ENCODE results near the gene GALC.

GALC gene

DNA sequence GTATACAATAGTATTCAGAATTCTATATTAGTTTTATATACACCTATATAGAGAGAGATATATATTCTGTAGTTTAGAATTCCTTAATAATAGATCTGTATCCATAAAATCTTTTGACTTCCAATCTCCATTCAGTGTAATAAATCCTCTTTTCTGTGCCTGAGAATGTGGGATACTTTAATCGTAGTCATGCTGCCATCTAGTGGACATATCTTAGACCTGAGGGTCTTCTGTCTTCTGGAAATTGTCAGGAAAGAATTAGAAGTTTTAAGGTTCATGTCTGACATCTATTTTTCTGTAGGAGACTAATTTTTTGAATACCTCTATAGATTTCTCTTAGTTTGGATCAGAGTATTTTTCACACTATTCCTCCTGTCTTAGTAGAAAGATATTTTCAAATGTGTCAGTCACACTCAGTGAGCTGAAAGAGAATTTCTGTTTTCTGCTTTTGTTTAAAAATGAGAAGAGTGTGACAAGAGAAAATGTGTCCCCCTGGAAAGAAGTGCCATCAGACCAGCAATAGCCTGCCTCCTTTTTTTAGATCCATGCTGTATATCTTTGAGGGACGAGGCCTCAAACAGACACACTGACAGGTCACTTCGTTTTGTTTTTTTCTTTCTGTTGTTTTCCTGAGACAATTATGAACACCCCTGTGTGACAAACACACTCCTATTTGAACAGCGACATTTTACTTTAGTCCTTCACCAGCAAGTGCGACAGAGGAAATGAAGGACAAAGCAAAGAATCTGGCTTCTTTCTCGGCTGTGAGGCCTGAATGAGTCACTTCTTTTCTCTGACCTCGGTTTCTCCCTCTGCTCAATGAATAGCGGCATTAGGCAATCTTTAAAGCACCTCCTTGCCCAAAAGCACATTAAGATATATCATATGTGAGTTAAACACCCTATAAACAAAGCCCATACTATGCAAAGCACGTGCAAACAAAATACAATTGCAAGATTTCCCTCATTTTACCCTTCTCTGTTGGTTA lies 96.3 kb downstream of the GALC start:
- DNase-seq (ENCODE audit: low read depth) = peak; percentile 10
- no peak overlapping the region for H3K4me3 ChIP-seq (ENCODE audit: low read depth, low read length)

DNA sequence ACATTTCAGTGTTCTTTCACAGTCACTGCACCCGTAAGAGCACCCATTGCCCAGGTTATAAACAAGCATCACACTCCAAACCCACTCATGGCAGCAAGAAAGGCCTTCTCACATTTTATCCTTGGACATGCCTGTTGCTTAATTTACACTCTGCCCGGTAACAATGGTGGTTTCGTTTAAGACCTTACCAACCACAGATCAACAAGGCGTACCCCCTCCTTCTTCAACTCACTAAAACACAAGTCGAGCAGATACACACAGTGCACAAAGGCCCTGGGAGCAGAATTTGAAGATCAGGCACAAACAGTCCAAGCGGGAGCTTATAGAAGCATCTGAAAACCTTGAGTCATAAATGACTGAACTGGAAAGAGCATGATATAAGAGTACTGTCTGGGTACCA lies 98.1 kb downstream of the GALC start:
- no peak overlapping the region for H3K4me3 ChIP-seq (ENCODE audit: low read depth, low read length)
- DNase-seq (ENCODE audit: low read depth) = no peak

DNA sequence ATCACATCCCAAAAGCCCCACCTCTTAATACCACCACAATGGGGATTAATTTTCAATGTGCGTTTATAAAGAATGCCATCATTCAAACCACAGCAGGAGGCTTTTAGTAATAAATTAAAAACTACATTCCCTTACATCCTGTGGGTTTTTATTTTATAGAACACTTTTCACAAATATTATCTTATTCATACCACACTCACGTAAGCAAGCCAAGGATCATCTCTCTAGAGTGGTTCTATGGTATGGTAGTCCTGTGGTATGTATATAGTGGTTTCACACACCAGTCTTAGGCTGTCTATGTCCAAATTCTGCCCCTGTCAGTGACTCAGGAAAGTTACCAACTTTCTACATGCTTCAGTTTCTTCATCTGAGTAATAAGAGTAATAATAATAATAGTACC lies 100.2 kb downstream of the GALC start:
- no peak for DNase-seq (ENCODE audit: low read depth)
- no peak overlapping the region for H3K4me3 ChIP-seq (ENCODE audit: low read depth, low read length)

DNA sequence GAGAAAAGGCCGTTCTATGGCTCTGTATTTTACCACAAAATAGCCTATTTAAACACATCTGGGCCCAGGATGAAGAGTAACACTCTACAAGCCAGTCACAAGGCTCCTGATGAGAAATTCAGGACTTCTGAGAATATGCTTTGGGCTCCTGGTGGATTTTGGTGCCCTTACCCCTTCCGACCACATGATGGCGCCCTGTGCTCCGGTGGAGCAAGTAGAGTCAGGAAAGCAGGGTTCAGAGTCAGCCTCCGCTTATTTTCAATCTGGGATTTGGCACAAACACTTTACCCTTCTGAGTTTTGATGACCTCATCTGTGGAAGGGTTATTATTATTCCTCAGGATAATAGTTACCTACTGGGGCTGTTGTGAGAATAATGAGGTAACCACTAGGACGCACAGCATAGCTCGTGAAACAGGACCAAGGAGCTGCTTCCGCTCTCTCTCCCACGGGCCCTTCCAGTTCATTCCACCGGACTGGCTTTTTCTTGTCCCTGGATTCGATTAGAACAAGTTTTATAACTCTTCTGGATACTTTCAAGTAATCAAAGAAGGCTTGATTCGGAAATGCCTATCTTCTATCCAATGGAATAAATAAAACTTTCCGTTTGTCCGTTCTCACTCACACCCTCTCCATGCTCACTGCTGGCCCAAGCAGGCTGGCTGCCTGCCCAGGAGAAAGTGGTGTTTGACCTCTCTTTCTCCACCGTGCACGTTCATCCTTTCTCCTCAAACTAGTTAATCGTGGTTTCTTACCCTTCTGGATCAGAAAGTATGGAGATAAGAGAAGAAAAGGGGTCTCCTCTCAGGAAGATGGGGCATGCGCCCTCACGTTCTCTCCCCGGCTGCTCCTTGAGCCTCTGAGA lies 104.6 kb downstream of the GALC start:
- DNase-seq (ENCODE audit: low read depth) = no peak

GRCh38 chr14:87883750-87884149 lies 109.2 kb downstream of the GALC start:
- no peak for DNase-seq (ENCODE audit: low read depth)
- H3K4me3 ChIP-seq (ENCODE audit: low read depth, low read length) = no peak overlapping the region

More for the DNA sequence above, 104.6 kb downstream of the GALC start:
- no peak overlapping the region for H3K4me3 ChIP-seq (ENCODE audit: low read depth, low read length)
